DND-41 (cell line): Measurements from ENCODE around the gene PAPPA2.

ENCODE experiments used
- CTCF ChIP-seq: IDR thresholded peaks from 2 replicates; pipeline ENCODE4 v1.5.1; 2012; ENCODE audit warnings: borderline replicate concordance, low read length, moderate library complexity, mild to moderate bottlenecking; ENCODE audit not compliant: poor library complexity, severe bottlenecking; ENCODE audit errors: extremely low read depth
- EZH2 ChIP-seq: IDR thresholded peaks from 3 replicates; pipeline ENCODE4 v1.6.1; 2012; ENCODE audit warnings: borderline replicate concordance, low read depth, mild to moderate bottlenecking, moderate library complexity, low read length, inconsistent platforms; ENCODE audit not compliant: severe bottlenecking

GRCh38 chr1:176560681-176561080 lies 97.7 kb downstream of the PAPPA2 start:
- TF ChIP-seq CTCF (no peak), EZH2 (no peak)
